Measurements from ENCODE around the gene S100A5.

GRCh38 chr1:153531638-153532037 lies 9.1 kb downstream of the S100A5 start:
- TF ChIP-seq CTCF (IDR thresholded peaks at IDR 0.05) (no peak), POLR2A (IDR thresholded peaks at IDR 0.05) (no peak), POLR2AphosphoS5 (IDR thresholded peaks at IDR 0.05) (no peak)

Measured in breast epithelium (tissue), 3 donors.